Measurements from ENCODE around the gene TSHZ2.

- no peak for TF ChIP-seq CTCF (IDR thresholded peaks at IDR 0.05; ENCODE audit: low read depth, low read length)
- TF ChIP-seq EZH2phosphoT487 (IDR thresholded peaks at IDR 0.05; ENCODE audit: low read depth), result no peak
Measured at GRCh38 chr20:53032478-53032932, 60.3 kb downstream of the TSHZ2 start.
